Sigmoid colon (tissue), 4 donors: Measurements from ENCODE around the gene CCDC127.

ENCODE experiments used
- CTCF ChIP-seq, 4 experiments: fragments of 450-650 bp in 3 of 4; fragments of 200-600 bp in 1 of 4; IDR thresholded peaks; one replicate each; pipeline ENCODE4 v1.5.1; 2016 to 2019; ENCODE audit warnings: antibody characterized with exemption in 4 of 4, mild to moderate bottlenecking in 3 of 4, moderate library complexity in 2 of 4
- POLR2A ChIP-seq, 2 donors: fragments of 450-650 bp; IDR thresholded peaks; one replicate each; pipeline ENCODE4 v1.6.1; 2016; ENCODE audit warnings: antibody characterized with exemption in 2 of 2, mild to moderate bottlenecking in 2 of 2, moderate library complexity in 2 of 2
- POLR2AphosphoS5 ChIP-seq, 4 donors: sonication (generic); formaldehyde crosslinking; IDR thresholded peaks; one replicate each; pipeline ENCODE4 v1.6.1; 2017; ENCODE audit warnings: antibody characterized with exemption in 4 of 4

GRCh38 chr5:187617-188451 is 30.1 kb downstream of the CCDC127 start:
- TF ChIP-seq POLR2A (IDR thresholded peaks at IDR 0.05) (no peak), CTCF (IDR thresholded peaks at IDR 0.05) (no peak), POLR2AphosphoS5 (IDR thresholded peaks at IDR 0.05) (no peak)
